OCI-LY1 (cell line): Measurements from ENCODE around the gene CTNND2.

Source experiments
- H2AFZ ChIP-seq: fragments of 200-600 bp; sonication (generic), shearing (Covaris generic); 2 replicates; pipeline ENCODE4 v1.6.0; 2014; ENCODE audit warnings: antibody characterized with exemption, mild to moderate bottlenecking, low read length
- H3F3A ChIP-seq: fragments of 200-600 bp; sonication (generic), shearing (Covaris generic); 2 replicates; pipeline ENCODE4 v1.6.0; 2014; ENCODE audit warnings: mild to moderate bottlenecking, antibody characterized with exemption, low read length, moderate library complexity; ENCODE audit not compliant: insufficient read depth
- H3K27ac ChIP-seq: fragments of 200-600 bp; sonication (generic); 2 replicates; pipeline ENCODE4 v1.5.1; 2014; ENCODE audit warnings: low read length, mixed run types, mild to moderate bottlenecking, low read depth; ENCODE audit not compliant: poor library complexity, severe bottlenecking
- H3K27me3 ChIP-seq: fragments of 200-600 bp; sonication (generic); 2 replicates; pipeline ENCODE4 v1.6.0; 2014; ENCODE audit warnings: antibody characterized with exemption, mild to moderate bottlenecking, low read length, moderate library complexity; ENCODE audit not compliant: insufficient read depth
- H3K36me3 ChIP-seq: fragments of 200-600 bp; sonication (generic); 2 replicates; pipeline ENCODE4 v1.6.1; 2014; ENCODE audit warnings: mild to moderate bottlenecking, antibody characterized with exemption, low read length, moderate library complexity, mixed read lengths; ENCODE audit not compliant: insufficient read depth
- H3K4me1 ChIP-seq: fragments of 200-600 bp; sonication (generic); 2 replicates; pipeline ENCODE4 v1.5.1; 2014; ENCODE audit warnings: mild to moderate bottlenecking, low read length, moderate library complexity; ENCODE audit not compliant: insufficient read depth, severe bottlenecking
- H3K4me2 ChIP-seq: fragments of 200-600 bp; sonication (generic), shearing (Covaris generic); 2 replicates; pipeline ENCODE4 v1.6.1; 2014; ENCODE audit warnings: low read length
- H3K4me3 ChIP-seq: fragments of 200-600 bp; sonication (generic); 2 replicates; pipeline ENCODE4 v1.5.1; 2014; ENCODE audit warnings: low read length, low read depth, mild to moderate bottlenecking, mixed read lengths; ENCODE audit not compliant: poor library complexity, severe bottlenecking
- H3K79me2 ChIP-seq: fragments of 200-600 bp; shearing (Covaris generic); 2 replicates; pipeline ENCODE4 v1.6.1; 2016; ENCODE audit warnings: mixed run types, low read length, mixed read lengths; ENCODE audit not compliant: insufficient read depth
- H3K9ac ChIP-seq: fragments of 200-600 bp; sonication (generic), shearing (Covaris generic); 2 replicates; pipeline ENCODE4 v1.6.1; 2014; ENCODE audit warnings: mild to moderate bottlenecking, low read length, mixed read lengths
- H3K9me2 ChIP-seq: fragments of 200-600 bp; sonication (generic), shearing (Covaris generic); 2 replicates; pipeline ENCODE4 v1.6.1; 2014; ENCODE audit warnings: low read depth, mild to moderate bottlenecking, low read length, mixed read lengths
- H3K9me3 ChIP-seq: fragments of 200-600 bp; shearing (Covaris generic); 2 replicates; pipeline ENCODE4 v1.6.1; 2014; ENCODE audit warnings: low read length, mixed read lengths
- H4K20me1 ChIP-seq: fragments of 200-600 bp; sonication (generic), shearing (Covaris generic); 2 replicates; pipeline ENCODE4 v1.6.0; 2016; ENCODE audit warnings: mild to moderate bottlenecking, low read length; ENCODE audit not compliant: insufficient read depth
- EZH2 ChIP-seq: fragments of 200-600 bp; sonication (generic), shearing (Covaris generic); IDR thresholded peaks from 2 replicates; pipeline ENCODE4 v1.8.0; 2017; ENCODE audit warnings: borderline replicate concordance, mixed run types, mild to moderate bottlenecking, antibody characterized with exemption, low read length, moderate library complexity, mixed read lengths
- TF ChIP-seq, protein P1 (sequence below): fragments of 200-600 bp; sonication (generic), shearing (Covaris generic); IDR thresholded peaks from 2 replicates; pipeline ENCODE4 v1.5.1; 2017; ENCODE audit warnings: mild to moderate bottlenecking, antibody characterized with exemption, low read length, moderate library complexity, mixed read lengths

The CTNND2 gene

DNA sequence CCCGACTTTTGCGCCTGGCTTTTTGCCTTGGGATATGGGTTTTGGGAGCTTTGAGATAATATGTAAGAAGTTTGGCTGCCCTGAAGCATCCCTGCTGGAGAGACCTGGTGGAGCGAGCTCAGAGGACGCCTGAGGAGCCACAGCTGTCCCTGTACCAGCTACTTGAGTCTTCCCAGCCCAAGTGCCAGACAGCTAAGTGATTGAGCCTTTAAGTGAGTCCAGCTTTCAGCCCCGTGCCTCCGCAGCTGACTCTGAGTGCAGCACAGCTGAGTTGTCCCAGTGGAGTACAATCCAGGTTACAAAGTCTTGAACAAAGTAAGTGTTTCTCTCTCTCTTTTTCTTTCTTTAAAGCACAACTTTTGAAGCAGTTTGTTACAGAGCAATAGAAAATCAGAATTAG lies 939.4 kb downstream of the CTNND2 start:
- Histone ChIP-seq H3K27me3 (peaks cover 4% of the 10 kb centered on the region), H3K9me3 (no peaks in the 10 kb centered on the region), H4K20me1 (no peaks in the 10 kb centered on the region), H2AFZ (no peak overlapping the region), H3K9me2 (no peaks in the 10 kb centered on the region), H3K4me1 (peaks cover 8% of the 10 kb centered on the region), H3K79me2 (no peaks in the 10 kb centered on the region), H3K27ac (no peak overlapping the region), H3K36me3 (no peaks in the 10 kb centered on the region), H3K9ac (no peak overlapping the region), H3K4me2 (no peak overlapping the region), H3K4me3 (no peak overlapping the region), H3F3A (no peaks in the 10 kb centered on the region)
- TF ChIP-seq EZH2, result no peak
- TF ChIP-seq, protein P1, sequence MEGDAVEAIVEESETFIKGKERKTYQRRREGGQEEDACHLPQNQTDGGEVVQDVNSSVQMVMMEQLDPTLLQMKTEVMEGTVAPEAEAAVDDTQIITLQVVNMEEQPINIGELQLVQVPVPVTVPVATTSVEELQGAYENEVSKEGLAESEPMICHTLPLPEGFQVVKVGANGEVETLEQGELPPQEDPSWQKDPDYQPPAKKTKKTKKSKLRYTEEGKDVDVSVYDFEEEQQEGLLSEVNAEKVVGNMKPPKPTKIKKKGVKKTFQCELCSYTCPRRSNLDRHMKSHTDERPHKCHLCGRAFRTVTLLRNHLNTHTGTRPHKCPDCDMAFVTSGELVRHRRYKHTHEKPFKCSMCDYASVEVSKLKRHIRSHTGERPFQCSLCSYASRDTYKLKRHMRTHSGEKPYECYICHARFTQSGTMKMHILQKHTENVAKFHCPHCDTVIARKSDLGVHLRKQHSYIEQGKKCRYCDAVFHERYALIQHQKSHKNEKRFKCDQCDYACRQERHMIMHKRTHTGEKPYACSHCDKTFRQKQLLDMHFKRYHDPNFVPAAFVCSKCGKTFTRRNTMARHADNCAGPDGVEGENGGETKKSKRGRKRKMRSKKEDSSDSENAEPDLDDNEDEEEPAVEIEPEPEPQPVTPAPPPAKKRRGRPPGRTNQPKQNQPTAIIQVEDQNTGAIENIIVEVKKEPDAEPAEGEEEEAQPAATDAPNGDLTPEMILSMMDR, result no peak

DNA sequence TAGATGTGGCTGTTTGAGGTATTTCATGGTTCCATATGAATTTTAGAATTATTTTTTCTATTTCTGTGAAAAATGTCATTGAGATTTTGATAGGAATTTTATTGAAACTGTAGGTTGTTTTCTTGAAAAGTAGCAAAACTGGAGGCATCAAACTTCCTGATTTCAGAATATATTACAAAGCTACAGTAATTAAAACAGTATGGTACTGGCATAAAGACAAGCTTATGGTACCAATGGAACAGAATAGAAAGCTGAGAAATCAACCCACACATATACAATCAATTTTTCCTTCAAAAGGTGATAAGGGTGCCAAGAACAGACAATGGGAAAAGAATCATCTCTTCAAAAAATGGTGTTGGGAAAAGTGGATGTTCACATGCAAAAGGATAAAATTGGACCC lies 945.5 kb downstream of the CTNND2 start:
- no peak overlapping the region for H3K4me3 ChIP-seq
- TF ChIP-seq, protein P1, result no peak
- TF ChIP-seq EZH2, result no peak

DNA sequence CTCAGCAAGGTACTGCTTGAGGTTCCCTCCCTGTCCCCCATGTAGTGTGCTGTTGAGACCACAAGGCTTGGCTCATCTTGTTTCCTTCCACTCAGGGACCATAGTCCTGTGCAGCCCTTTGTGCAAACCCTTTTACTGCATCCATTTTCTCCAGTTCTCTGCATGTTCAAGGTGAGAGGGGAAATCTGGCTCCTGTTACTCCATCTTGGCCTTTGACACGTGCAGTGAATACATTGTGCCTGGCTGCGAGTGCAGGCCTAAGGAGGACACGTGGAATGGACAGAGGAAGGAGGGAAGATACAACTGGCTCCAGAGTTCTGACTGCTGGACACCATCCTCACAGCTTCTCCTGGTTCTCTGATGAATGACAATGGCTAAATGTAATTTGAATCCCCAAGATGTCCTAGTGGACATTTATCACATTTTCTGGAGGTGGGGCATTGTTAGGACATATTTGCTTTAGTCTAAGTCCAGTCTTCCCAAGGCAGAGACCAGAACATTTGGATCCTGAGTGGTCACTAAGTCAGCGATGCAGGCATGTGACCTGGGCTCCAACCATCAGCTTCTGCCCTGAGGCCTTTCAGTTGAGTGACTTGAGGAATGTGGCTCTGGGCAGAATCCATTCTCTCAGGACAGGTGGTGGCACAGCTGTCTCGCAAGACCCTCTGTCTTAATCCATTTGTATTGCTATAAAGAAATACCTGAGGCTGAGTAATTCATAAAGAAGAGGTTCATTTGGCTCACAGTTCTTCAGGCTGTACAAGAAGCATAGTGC lies 954.2 kb downstream of the CTNND2 start:
- no peak for TF ChIP-seq EZH2
- TF ChIP-seq, protein P1, result no peak
- Histone ChIP-seq H3K9ac (no peak overlapping the region), H3K4me2 (no peak overlapping the region), H3K4me1 (no peaks in the 10 kb centered on the region), H3K27ac (no peak overlapping the region), H2AFZ (no peak overlapping the region), H3F3A (no peaks in the 10 kb centered on the region), H3K9me2 (no peaks in the 10 kb centered on the region), H3K36me3 (no peaks in the 10 kb centered on the region), H3K79me2 (no peaks in the 10 kb centered on the region), H3K27me3 (no peaks in the 10 kb centered on the region), H4K20me1 (no peaks in the 10 kb centered on the region), H3K9me3 (no peaks in the 10 kb centered on the region), H3K4me3 (no peak overlapping the region)

More for the DNA sequence above, 945.5 kb downstream of the CTNND2 start:
- H3K27ac ChIP-seq, result no peak overlapping the region
- H3K9ac ChIP-seq, result no peak overlapping the region
- no peaks in the 10 kb centered on the region for H3K27me3 ChIP-seq
- H3K4me2 ChIP-seq, result no peak overlapping the region
- peaks cover 8% of the 10 kb centered on the region for H3K4me1 ChIP-seq
- H4K20me1 ChIP-seq, result no peaks in the 10 kb centered on the region
- H3K9me3 ChIP-seq, result peaks cover 7% of the 10 kb centered on the region; the same call in 1 of the 2 replicates
- no peak overlapping the region for H2AFZ ChIP-seq
- H3F3A ChIP-seq, result no peaks in the 10 kb centered on the region
- no peaks in the 10 kb centered on the region for H3K36me3 ChIP-seq
- H3K79me2 ChIP-seq, result no peaks in the 10 kb centered on the region
- no peaks in the 10 kb centered on the region for H3K9me2 ChIP-seq
